KMS-11 (cell line): Measurements from ENCODE around the gene TRAPPC5.

Experiments used
- H2AFZ ChIP-seq: fragments of 200-600 bp; sonication (generic); 2 replicates; pipeline ENCODE4 v1.6.1; 2016; ENCODE audit warnings: antibody characterized with exemption, mixed run types, low read depth
- H3K27ac ChIP-seq: fragments of 200-600 bp; sonication (generic); 2 replicates; pipeline ENCODE4 v1.6.1; 2016; ENCODE audit warnings: mild to moderate bottlenecking, mixed run types
- H3K27me3 ChIP-seq: fragments of 200-600 bp; sonication (generic); 2 replicates; pipeline ENCODE4 v1.6.1; 2017; ENCODE audit warnings: mild to moderate bottlenecking, low read depth, mixed run types, moderate library complexity; ENCODE audit not compliant: insufficient read depth
- H3K36me3 ChIP-seq: fragments of 200-600 bp; sonication (generic); 2 replicates; pipeline ENCODE4 v1.6.1; 2017; ENCODE audit warnings: mild to moderate bottlenecking, mixed run types; ENCODE audit not compliant: insufficient read depth
- H3K4me1 ChIP-seq: fragments of 200-600 bp; sonication (generic); 2 replicates; pipeline ENCODE4 v1.6.1; 2016; ENCODE audit warnings: mild to moderate bottlenecking, low read depth, mixed run types; ENCODE audit not compliant: poor library complexity, severe bottlenecking
- H3K4me2 ChIP-seq: fragments of 200-600 bp; sonication (generic); 2 replicates; pipeline ENCODE4 v1.7.0; 2016; ENCODE audit warnings: mild to moderate bottlenecking, mixed run types
- H3K4me3 ChIP-seq: fragments of 200-600 bp; sonication (generic); IDR thresholded peaks from 2 replicates; pipeline ENCODE4 v1.6.1; 2017; ENCODE audit warnings: low read depth, low read length, mixed read lengths; ENCODE audit not compliant: insufficient read depth
- H3K79me2 ChIP-seq: fragments of 200-600 bp; sonication (generic); 2 replicates; pipeline ENCODE4 v1.6.1; 2016; ENCODE audit warnings: low read depth, mixed run types; ENCODE audit not compliant: insufficient read depth
- H3K9ac ChIP-seq: fragments of 200-600 bp; sonication (generic); 2 replicates; pipeline ENCODE4 v1.6.1; 2016; ENCODE audit warnings: mild to moderate bottlenecking, mixed run types
- H4K20me1 ChIP-seq: fragments of 200-600 bp; sonication (generic); 2 replicates; pipeline ENCODE4 v1.6.1; 2016; ENCODE audit warnings: mild to moderate bottlenecking, mixed run types; ENCODE audit not compliant: insufficient read depth
- CTCF ChIP-seq: fragments of 200-600 bp; sonication (generic); conservative IDR thresholded peaks from 2 replicates; pipeline ENCODE4 v1.6.1; 2017; ENCODE audit warnings: low read depth, mild to moderate bottlenecking, antibody characterized with exemption, low read length, moderate library complexity, mixed read lengths

TRAPPC5 gene

GRCh38 chr19:7701654-7702457 lies 21.2 kb downstream of the TRAPPC5 start, which contains the start of gene FCER2:
FCER2 (minus strand) TSS chr19:7702131; CDS start chr19:7699760, 2,371 bp downstream.
- no peaks in the 10 kb centered on the region for H3K4me1 ChIP-seq
- no peak for TF ChIP-seq CTCF
- H3K4me2 ChIP-seq = no peak within 1 kb of the TSS
- H3K27ac ChIP-seq = no peak within 1 kb of the TSS
- no peak within 1 kb of the TSS for H3K4me3 ChIP-seq
- peaks cover 46% of the 10 kb centered on the region for H3K27me3 ChIP-seq
- no peak within 1 kb of the TSS for H3K9ac ChIP-seq
- no peaks in the 10 kb centered on the region for H3K36me3 ChIP-seq
- no peaks in the 10 kb centered on the region for H3K79me2 ChIP-seq
- H4K20me1 ChIP-seq = no peaks in the 10 kb centered on the region
- H2AFZ ChIP-seq = no peak within 1 kb of the TSS

GRCh38 chr19:7703332-7703731 lies 22.7 kb downstream of the TRAPPC5 start:
- Histone ChIP-seq H3K4me2 (no peak overlapping the region), H3K27ac (no peak overlapping the region), H4K20me1 (no peaks in the 10 kb centered on the region), H3K27me3 (peaks cover 43% of the 10 kb centered on the region), H3K36me3 (no peaks in the 10 kb centered on the region), H3K9ac (no peak overlapping the region), H2AFZ (no peak overlapping the region), H3K4me1 (no peaks in the 10 kb centered on the region), H3K79me2 (no peaks in the 10 kb centered on the region), H3K4me3 (no peak overlapping the region)
- no peak for TF ChIP-seq CTCF

- no peaks in the 10 kb centered on the region for H3K79me2 ChIP-seq
- H3K36me3 ChIP-seq = no peaks in the 10 kb centered on the region
- no peaks in the 10 kb centered on the region for H3K4me1 ChIP-seq
- TF ChIP-seq CTCF = no peak
- H4K20me1 ChIP-seq = no peaks in the 10 kb centered on the region
- H3K4me3 ChIP-seq = no peak overlapping the region
- H2AFZ ChIP-seq = no peak overlapping the region
- peaks cover 43% of the 10 kb centered on the region; the same call in 1 of the 2 replicates for H3K27me3 ChIP-seq
- H3K27ac ChIP-seq = no peak overlapping the region
- no peak overlapping the region for H3K4me2 ChIP-seq
- no peak overlapping the region for H3K9ac ChIP-seq
Observed at GRCh38 chr19:7704280-7705060, 23.8 kb downstream of the TRAPPC5 start.

- TF ChIP-seq CTCF = no peak
- Histone ChIP-seq H2AFZ (no peak overlapping the region), H3K4me2 (no peak overlapping the region), H3K27me3 (peaks cover 52% of the 10 kb centered on the region; the same call in 1 of the 2 replicates), H3K9ac (no peak overlapping the region), H3K27ac (no peak overlapping the region), H3K4me1 (no peaks in the 10 kb centered on the region), H4K20me1 (no peaks in the 10 kb centered on the region), H3K4me3 (no peak overlapping the region), H3K36me3 (no peaks in the 10 kb centered on the region), H3K79me2 (no peaks in the 10 kb centered on the region)
Observed at GRCh38 chr19:7705387-7706187, 25.0 kb downstream of the TRAPPC5 start.
